Astrocyte of the spinal cord (primary cell): ENCODE measurements around the gene CDH7.

Experiments
- DNase-seq: peaks from one replicate; pipeline ENCODE4 v3.0.0; 2011; ENCODE audit warnings: low read depth, low spot score
- H3K4me3 ChIP-seq: 2 replicates; pipeline ENCODE4 v1.5.1; 2011; ENCODE audit warnings: low read depth, mild to moderate bottlenecking, low read length, moderate library complexity
- in situ Hi-C: cut with HindIII; loops from 2 replicates; pipeline ENCODE4 v1.10.0; 2017; ENCODE audit warnings: low sequenced_read_pairs
- TF ChIP-seq, protein P1 (sequence below): IDR thresholded peaks from 2 replicates; pipeline ENCODE4 v1.5.1; 2012; ENCODE audit warnings: low read depth, mild to moderate bottlenecking, low read length, inconsistent platforms

Gene CDH7

DNA sequence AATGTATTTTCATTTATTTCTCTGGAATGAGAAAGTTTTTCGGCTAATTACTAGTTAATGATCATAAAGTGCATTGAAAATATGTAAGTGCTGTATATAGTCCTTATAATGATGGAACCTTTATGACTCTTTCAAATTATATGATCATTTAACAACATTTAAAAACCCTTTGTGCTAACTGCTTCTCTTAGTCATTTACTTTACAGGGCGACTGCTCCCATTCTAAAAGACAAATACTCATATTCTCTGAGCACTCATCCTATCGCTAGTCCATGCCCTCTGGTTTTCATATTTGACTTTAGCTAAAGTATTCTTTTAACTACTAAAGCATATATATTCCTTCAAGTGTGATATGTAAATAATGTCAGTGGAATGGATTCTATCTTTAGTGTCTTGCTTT, 168.2 kb downstream of the CDH7 start:
- TF ChIP-seq, protein P1, sequence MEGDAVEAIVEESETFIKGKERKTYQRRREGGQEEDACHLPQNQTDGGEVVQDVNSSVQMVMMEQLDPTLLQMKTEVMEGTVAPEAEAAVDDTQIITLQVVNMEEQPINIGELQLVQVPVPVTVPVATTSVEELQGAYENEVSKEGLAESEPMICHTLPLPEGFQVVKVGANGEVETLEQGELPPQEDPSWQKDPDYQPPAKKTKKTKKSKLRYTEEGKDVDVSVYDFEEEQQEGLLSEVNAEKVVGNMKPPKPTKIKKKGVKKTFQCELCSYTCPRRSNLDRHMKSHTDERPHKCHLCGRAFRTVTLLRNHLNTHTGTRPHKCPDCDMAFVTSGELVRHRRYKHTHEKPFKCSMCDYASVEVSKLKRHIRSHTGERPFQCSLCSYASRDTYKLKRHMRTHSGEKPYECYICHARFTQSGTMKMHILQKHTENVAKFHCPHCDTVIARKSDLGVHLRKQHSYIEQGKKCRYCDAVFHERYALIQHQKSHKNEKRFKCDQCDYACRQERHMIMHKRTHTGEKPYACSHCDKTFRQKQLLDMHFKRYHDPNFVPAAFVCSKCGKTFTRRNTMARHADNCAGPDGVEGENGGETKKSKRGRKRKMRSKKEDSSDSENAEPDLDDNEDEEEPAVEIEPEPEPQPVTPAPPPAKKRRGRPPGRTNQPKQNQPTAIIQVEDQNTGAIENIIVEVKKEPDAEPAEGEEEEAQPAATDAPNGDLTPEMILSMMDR = no peak
- in situ Hi-C loops = no loop called here
- DNase-seq = no peak
- H3K4me3 ChIP-seq = no peak overlapping the region

DNA sequence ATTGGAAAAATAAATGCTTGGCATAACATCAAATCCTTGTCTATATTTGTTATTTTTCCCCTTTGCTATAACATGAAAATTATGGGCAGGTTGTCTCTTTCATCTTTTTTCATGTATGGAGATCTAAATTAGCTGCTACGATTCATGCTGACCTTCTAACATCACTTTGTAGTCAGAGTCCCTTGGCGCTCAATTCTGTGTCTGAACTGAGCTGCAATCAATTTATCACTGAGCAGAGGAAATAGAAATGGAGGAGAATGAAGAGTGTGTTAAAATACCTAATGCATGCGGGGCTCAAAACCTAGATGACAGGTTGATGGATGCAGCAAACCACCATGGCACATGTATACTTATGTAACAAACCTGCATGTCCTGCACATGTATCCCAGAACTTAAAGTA, 168.9 kb downstream of the CDH7 start:
- TF ChIP-seq, protein P1 = no peak
- in situ Hi-C loops = no loop called here
- no peak overlapping the region for H3K4me3 ChIP-seq
- no peak for DNase-seq

DNA sequence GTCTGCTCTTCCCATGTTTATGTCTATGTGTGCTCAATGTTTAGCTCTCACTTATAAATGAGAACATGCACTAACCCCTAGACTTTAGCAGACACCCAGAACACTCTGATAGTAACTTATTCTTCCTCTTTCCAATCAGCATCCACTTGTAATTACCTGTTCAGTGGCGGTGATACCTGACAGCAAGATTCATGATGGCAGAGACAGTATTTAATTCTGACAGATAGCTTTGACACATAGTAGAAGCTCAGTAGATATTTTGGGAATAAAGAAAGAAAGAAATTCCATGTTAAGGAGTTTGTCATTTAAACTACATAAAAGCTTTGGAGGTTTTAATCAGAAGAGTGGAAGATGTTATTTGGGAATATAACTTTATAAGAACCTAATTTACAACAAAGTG, 171.3 kb downstream of the CDH7 start:
- TF ChIP-seq, protein P1 = no peak
- in situ Hi-C loops = no loop called here
- no peak for DNase-seq
- H3K4me3 ChIP-seq = no peak overlapping the region

DNA sequence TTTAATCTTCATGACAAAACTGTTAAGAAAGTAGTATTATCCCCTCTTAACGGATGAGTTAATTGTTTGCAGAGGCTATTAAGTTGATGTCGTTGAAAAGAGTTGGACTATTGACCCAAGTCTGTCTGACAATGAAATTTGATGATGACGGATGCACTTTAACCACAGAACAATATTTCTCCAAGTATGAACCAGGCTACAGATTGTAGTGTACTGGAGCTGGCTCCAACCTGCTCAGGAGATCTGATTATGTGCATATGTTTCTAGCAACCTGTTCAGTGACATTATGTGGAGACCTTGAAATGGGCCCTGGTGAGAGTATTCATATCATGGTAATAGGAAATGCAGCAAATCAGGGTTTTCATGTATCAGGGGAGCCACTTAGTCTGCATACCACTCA, 174.1 kb downstream of the CDH7 start:
- H3K4me3 ChIP-seq = no peak overlapping the region
- DNase-seq = no peak
- in situ Hi-C loops = no loop called here
- TF ChIP-seq, protein P1 = no peak

DNA sequence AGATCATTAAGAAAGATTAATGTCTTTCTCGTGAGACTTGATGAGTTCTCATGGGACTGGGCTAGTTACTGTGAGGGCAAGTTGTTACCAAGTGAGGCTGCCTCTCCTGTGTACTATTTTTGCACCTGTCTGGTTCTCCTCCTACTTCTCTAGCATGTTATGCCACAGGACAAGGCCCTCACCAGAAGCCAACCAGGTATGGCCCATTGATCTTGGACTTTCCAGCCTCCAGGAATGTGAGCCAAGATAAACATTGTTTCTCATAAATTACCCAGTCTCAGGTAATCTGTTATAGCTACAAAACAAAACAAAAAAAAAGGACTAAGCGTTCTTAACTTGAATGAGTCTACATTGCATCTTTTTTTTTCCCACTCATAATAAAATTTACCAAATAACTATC, 184.1 kb downstream of the CDH7 start:
- DNase-seq = no peak
- no peak overlapping the region for H3K4me3 ChIP-seq
- in situ Hi-C loops = no loop called here
- TF ChIP-seq, protein P1 = no peak

DNA sequence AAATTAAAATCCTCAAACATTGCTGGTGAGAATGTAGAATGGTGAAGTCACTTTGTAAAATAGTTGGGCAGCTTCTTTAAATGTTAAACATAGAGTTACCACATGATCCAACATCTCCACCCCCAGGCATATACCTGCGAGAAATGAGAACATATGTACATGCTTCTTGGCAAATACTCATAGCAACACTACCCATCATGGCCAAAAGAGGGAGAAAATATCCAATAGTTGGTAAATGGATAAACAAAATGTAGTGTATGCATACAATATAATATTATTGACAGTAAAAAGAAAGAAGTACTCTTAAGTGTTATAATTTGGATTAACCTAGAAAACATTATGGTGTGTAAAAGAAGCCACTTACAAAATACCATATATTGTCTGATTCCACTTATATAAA, 185.9 kb downstream of the CDH7 start:
- in situ Hi-C loops = no loop called here
- TF ChIP-seq, protein P1 = peak; percentile 12
- no peak for DNase-seq

DNA sequence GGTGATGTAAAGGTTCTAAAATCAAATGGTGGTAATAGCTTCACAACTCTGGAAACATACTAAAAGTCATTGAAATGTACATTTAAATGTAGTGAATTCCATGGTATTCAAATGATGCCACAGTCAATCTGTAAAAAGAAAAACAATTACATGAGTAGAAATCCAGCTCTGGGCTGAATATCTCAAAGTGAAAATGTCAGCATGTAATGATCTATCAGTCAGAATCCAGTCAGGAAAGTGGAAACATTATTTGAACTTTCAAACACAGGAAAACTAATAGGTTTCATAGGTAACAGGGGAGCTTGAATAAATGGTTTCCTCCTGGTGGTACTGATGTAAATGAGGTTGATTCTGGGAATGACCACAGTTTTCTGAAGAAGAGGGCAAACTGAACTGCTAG, 186.4 kb downstream of the CDH7 start:
- TF ChIP-seq, protein P1 = no peak
- no peak for DNase-seq
- H3K4me3 ChIP-seq = no peak overlapping the region
- in situ Hi-C loops = no loop called here

More for the DNA sequence above, 185.9 kb downstream of the CDH7 start:
- H3K4me3 ChIP-seq = no peak overlapping the region
